AG09319 (cell line): ENCODE measurements around the gene CDKN1C.
A peak's percentile ranks its signal among the peaks of the same experiment; 100 is the strongest.

Source experiments
- DNase-seq: peaks from one replicate; pipeline ENCODE4 v3.0.0-alpha.2; 2010; ENCODE audit warnings: low read depth; ENCODE audit errors: extremely low read depth
- TF ChIP-seq, protein P1 (sequence below): IDR thresholded peaks from 2 replicates; pipeline ENCODE4 v1.5.1; 2011; ENCODE audit warnings: low read depth, mild to moderate bottlenecking, inconsistent platforms, low read length, moderate library complexity

CDKN1C gene

DNA sequence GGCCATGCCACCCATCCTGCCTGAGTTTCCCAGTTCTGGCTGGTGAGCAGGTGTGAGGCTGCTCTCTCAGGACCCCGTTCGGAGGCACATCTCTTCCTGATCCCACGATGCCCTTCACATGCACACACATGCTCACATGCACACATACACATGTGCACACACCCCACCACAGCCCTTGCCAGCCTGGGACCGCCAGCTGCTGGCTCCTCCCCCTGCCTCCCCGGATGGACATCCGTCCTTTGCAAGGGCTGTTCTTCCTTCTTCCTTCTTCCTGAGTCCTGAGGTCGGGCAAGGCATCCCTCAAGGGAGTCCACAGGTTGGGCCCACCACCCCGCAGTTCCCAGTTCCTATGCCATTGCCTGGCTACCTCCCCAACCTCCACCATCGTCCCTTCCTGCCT, 10.5 kb upstream of the CDKN1C start:
- DNase-seq: no peak
- TF ChIP-seq, protein P1, sequence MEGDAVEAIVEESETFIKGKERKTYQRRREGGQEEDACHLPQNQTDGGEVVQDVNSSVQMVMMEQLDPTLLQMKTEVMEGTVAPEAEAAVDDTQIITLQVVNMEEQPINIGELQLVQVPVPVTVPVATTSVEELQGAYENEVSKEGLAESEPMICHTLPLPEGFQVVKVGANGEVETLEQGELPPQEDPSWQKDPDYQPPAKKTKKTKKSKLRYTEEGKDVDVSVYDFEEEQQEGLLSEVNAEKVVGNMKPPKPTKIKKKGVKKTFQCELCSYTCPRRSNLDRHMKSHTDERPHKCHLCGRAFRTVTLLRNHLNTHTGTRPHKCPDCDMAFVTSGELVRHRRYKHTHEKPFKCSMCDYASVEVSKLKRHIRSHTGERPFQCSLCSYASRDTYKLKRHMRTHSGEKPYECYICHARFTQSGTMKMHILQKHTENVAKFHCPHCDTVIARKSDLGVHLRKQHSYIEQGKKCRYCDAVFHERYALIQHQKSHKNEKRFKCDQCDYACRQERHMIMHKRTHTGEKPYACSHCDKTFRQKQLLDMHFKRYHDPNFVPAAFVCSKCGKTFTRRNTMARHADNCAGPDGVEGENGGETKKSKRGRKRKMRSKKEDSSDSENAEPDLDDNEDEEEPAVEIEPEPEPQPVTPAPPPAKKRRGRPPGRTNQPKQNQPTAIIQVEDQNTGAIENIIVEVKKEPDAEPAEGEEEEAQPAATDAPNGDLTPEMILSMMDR: no peak

DNA sequence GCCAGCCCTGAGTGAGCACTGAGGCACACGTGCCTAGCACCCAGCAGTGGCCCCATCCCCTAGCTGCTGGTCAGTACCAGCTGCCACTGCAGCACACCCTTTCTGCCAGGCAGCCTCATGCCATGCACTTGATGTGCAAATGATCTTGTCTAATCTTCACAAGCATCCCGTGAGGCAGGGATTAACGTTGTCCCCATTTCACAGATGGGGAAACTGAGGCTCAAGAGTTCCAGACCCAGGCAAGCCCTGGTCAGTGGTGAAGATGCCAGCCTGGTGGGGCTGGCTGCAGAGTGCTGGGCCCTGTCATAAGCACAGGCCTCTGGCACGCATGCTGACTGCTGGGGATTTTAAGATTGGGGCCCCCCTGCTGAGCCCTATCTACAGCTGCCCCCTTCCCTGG, 8.4 kb upstream of the CDKN1C start:
- TF ChIP-seq, protein P1: no peak
- no peak for DNase-seq

DNA sequence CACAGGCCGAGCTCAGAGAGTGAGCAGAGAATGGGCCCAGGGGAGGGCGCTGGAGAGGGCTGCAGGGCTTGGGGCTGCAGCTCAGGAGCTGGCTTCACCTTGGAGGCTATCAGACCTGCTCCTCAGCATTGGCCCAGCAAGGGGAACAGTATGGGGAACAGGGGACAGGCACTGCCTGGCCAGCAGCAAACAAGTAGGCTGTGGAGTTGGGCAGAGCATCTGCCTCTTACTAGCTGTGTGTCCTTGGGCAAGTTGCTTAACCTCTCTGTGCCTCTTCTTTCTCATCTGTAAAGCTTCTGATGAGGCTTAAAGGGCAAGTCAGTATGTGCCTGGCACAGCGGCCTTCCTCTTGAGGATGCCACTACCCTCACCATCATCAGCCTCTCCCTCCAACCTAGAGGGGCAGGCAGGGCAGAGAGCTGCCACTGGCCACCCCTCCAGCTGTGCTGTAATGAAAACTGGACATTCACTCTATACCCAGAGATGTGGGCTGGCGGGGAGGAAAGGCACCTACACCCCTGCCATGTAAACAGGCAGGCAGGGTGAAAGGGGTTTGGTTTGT, 7.5 kb upstream of the CDKN1C start:
- TF ChIP-seq, protein P1: peak; percentile 9; the same call in 1 of the 2 replicates
- no peak for DNase-seq

DNA sequence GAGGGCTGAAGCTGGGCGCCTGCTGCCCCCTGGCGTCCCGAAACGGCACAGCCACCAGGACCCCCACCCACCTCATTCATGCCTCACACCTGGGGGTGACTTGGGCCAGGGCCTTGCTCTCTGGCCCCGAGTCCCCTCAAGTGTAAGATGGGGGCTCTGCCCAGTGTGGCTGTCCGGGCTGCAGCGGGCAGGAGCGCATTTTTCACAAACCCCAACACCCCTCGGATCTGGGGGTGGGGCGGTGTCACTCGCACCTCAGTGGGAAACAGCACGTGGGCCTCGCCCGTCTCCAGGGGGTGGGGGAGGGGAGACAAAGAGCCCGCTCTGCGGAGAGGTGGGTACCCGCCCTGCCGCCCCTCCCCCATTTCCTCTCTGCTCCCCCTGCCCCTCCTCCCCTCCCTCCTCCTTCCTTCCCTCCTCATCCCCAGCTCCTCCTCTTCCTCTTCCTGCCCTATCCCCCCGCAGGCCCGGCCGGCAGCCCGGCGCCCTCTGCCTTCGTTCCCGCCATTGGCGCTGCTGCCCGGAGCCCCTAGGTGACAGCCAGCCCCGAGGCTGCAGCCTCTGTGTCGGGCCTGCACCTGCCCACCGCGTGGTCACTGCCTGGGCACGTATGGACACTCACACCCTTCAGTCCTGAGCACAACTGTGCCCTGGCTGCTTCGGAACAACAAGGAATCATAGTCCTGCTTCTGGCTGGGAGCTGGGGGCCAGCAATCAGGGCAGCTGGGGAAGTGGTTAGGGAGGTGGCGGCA, 6.8 kb upstream of the CDKN1C start:
- DNase-seq: peak; percentile 19
- TF ChIP-seq, protein P1: peak; percentile 88

DNA sequence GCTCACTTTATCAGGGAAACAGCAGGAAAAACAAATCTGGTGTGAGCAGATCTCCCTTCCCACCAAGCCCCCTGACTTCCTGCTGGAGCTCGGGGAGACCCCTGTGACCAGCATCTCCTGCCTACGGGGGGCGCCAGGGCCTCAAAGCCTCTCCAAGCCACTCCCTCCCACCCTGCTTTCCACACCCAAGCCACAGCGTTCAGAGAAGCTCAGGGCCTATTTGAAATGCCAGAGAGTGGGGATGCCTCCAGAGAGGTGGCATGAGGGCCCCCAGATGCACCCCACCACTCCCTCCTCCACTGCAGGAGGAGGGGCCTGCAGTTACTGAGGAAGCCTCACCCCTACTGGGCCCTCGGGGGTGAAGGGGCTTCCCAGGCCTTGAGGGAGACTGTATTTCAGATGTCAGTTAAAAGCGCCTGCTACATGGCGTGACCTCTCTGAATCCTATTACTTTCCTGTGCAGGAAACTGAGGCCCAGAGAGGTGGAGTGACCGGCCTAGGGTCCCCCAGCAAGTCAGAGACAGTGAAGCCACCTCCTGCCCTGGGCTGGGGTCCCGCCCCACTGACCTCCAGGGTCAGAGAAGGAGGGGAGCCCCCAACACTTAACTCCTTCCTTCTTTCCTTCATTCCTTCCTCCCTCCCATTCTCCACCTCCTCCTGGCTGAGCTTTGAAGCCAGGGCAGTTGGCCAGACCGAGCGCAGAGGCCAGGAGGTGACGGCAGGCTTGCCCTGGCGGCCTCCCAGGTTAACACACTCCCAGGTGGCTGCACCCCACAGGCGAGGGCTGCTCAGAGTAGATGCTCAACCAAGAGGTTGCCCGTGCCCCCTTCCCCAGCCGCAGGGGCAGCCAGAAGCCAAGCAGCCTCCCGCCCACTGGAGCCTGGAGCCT, 6.0 kb upstream of the CDKN1C start:
- TF ChIP-seq, protein P1: no peak; the same call in 1 of the 2 replicates
- no peak for DNase-seq

DNA sequence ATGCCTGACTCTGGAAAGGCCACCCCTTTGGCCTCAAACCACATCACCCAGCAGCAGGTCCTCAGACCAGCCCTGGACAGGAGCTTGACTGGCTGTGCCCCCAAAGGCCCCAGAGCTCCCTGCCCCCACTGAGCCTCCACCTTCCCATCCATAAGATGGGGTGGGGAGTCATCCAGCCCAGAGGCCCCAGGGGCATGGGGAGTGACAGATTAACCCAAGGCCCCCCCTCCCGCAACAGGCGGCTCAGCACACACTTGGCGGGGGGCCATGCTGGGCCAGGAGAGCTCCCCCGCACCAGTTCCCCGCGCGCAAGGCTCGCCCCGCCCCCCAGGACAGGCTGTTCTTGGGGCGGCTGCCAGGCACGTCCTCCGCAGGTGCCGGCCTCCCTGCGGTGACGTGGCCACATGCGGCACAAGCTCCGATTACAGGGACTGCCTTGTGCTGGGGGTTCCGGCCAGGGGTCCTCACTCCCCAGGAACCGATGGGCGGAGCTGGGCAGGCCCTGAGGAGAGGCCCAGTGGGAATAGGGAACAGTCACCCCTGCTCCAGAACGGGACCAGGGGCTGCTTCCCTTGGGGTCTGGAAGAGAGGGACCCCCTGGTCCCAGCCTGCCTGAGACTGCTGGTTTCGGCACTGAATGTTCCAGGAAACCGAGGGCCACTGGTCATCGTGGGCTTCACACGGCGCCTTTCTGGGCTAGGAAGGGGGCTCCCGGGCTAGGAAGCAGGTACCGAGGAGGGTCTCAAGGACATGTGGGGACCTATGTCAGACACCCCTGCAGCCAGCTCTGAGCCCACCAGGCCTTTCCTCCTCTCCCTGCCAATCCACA, 5.1 kb upstream of the CDKN1C start:
- no peak for DNase-seq
- TF ChIP-seq, protein P1: no peak
